K562 (cell line): Measurements from ENCODE around the gene TRMT112. TPM values are rescaled to one million over a fixed set of nuclear protein-coding genes. Genes with fewer than 3 reads are reported as not detected.

ENCODE experiments used
- BRCA1 ChIP-seq, 2 experiments: fragments of 450-650 bp in 1 of 2; sonication (generic) in 1 of 2; formaldehyde crosslinking in 1 of 2; IDR thresholded peaks; 2 replicates each; pipeline versions ENCODE4 v1.5.0 to v1.6.1; 2017 to 2020; ENCODE audit warnings: mild to moderate bottlenecking in 1 of 2, missing genetic modification reagents in 1 of 2
- DDX20 ChIP-seq: fragments of 450-650 bp; IDR thresholded peaks from 2 replicates; pipeline ENCODE4 v1.6.1; 2016; ENCODE audit warnings: missing genetic modification characterization, low read depth, mild to moderate bottlenecking, missing compliant biosample characterization, moderate library complexity
- FOXA3 ChIP-seq, 2 experiments: fragments of 450-650 bp in 1 of 2; sonication (generic) in 1 of 2; formaldehyde crosslinking; IDR thresholded peaks in 1 of 2; conservative IDR thresholded peaks in 1 of 2; 2 replicates each; pipeline versions ENCODE4 v1.4.0 to v1.8.0; 2020 to 2022; ENCODE audit warnings: mild to moderate bottlenecking in 2 of 2, missing genetic modification reagents in 1 of 2
- HDAC1 ChIP-seq, 2 experiments: fragments of 450-650 bp; IDR thresholded peaks; 2 replicates each; pipeline ENCODE4 v1.6.1; 2016 to 2017; ENCODE audit warnings: inconsistent platforms in 1 of 2, mild to moderate bottlenecking in 1 of 2, moderate library complexity in 1 of 2
- HNRNPL ChIP-seq: fragments of 200-400 bp; formaldehyde crosslinking; IDR thresholded peaks from 2 replicates; pipeline ENCODE4 v1.6.1; 2017; ENCODE audit warnings: low read depth, mild to moderate bottlenecking, low read length
- MCM3 ChIP-seq: fragments of 450-650 bp; IDR thresholded peaks from 2 replicates; pipeline ENCODE4 v1.6.1; 2016
- MEF2D ChIP-seq: conservative IDR thresholded peaks from 2 replicates; pipeline ENCODE4 v1.6.1; 2016; ENCODE audit warnings: low read depth, missing genetic modification characterization, missing compliant biosample characterization
- MIER1 ChIP-seq: fragments of 450-650 bp; IDR thresholded peaks from 2 replicates; pipeline ENCODE4 v1.6.1; 2016; ENCODE audit warnings: antibody characterized with exemption, mild to moderate bottlenecking, low read depth
- ZNF75A ChIP-seq: fragments of 450-650 bp; formaldehyde crosslinking; IDR thresholded peaks from 2 replicates; pipeline ENCODE4 v1.4.0; 2020; ENCODE audit warnings: mild to moderate bottlenecking
- ZNF830 ChIP-seq: fragments of 250-450 bp; sonication (Bioruptor Pico); IDR thresholded peaks from 2 replicates; pipeline ENCODE4 v1.5.0; 2021; ENCODE audit warnings: mild to moderate bottlenecking
- polyA plus RNA-seq, 8 experiments: library from polyadenylated mRNA; depleted of rRNA in 4 of 8; stranded (reverse) in 5 of 8; unstranded in 3 of 8; fragments of >200 nt; fragmentation: Nextera tagmentation in 2 of 8; fragmentation: Illumina TruSeq in 1 of 8; extraction: Ambion mirVana in 2 of 8; extraction: Trizol in 1 of 8; gene quantifications; 2 replicates each; pipeline versions ENCODE4 v1.2.1 to v1.2.3, GENCODE V29; 2011 to 2014; ENCODE audit warnings: inconsistent platforms in 1 of 8, missing spikeins in 1 of 8
- total RNA-seq, 7 experiments: library from RNA; depleted of rRNA in 6 of 7; stranded (reverse); fragments of >200 nt in 6 of 7; fragmentation: Illumina TruSeq in 2 of 7; extraction: Trizol in 2 of 7; gene quantifications; 2 replicates each; pipeline versions ENCODE4 v1.2.1 to v1.2.3, GENCODE V29; 2011 to 2021; ENCODE audit warnings: low replicate concordance in 1 of 7
- TF ChIP-seq, protein P1 (sequence below): fragments of 450-650 bp; IDR thresholded peaks from 2 replicates; pipeline ENCODE4 v1.6.1; 2014; ENCODE audit warnings: low read depth, mild to moderate bottlenecking, moderate library complexity, borderline replicate concordance
- TF ChIP-seq, protein P2 (sequence below): sonication (generic); formaldehyde crosslinking; IDR thresholded peaks from 2 replicates; pipeline ENCODE4 v1.4.0; 2020; ENCODE audit warnings: mild to moderate bottlenecking, missing genetic modification reagents
- TF ChIP-seq, protein P3 (sequence below): fragments of 250-450 bp; sonication (Bioruptor Pico); IDR thresholded peaks from 2 replicates; pipeline ENCODE4 v1.8.0; 2021; ENCODE audit warnings: moderate library complexity, mild to moderate bottlenecking, inconsistent platforms
- TF ChIP-seq, protein P4 (sequence below): sonication (generic); formaldehyde crosslinking; IDR thresholded peaks from 2 replicates; pipeline ENCODE4 v1.8.0; 2022; ENCODE audit warnings: mild to moderate bottlenecking, missing genetic modification reagents
- TF ChIP-seq, protein P5 (sequence below): sonication (generic); IDR thresholded peaks from 2 replicates; pipeline ENCODE4 v1.6.1; 2016
- TF ChIP-seq, protein P6 (sequence below): conservative IDR thresholded peaks from 2 replicates; pipeline ENCODE4 v1.6.1; 2011; ENCODE audit warnings: low read depth, mild to moderate bottlenecking, low read length; ENCODE audit not compliant: control insufficient read depth

TRMT112 gene
- total and polyA plus RNA-seq, 9 of the 15 experiments (the other 6 are each of a cell fraction or from before 2014, with no cell fraction given) = 162 to 444 (median 300) TPM

DNA sequence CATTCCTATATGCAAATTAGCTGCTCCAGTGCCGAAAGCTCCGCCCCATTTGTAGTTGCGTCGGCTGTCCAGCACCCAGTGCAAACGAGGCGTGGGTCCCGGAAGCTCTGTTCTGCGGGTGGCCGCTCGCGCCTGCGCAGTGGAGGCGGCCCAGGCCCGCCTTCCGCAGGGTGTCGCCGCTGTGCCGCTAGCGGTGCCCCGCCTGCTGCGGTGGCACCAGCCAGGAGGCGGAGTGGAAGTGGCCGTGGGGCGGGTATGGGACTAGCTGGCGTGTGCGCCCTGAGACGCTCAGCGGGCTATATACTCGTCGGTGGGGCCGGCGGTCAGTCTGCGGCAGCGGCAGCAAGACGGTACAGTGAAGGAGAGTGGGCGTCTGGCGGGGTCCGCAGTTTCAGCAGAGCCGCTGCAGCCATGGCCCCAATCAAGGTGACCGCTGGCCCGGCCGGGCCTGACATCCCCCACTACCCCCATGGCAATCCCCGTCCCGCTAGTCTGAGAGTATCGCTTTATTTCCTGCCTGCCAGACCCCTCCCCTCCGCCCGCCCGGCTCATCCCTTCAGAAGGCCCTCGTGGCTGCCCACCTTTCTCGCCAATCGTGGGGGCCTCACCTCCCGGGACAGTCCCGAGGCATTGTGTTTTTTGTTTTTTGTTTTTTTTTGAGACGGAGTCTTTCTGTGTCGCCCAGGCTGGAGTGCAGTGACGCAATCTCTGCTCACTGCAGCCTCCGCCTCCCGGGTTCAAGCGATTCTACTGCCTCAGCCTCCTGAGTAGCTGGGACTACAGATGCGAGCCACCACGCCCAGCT, 804 bp upstream of the TRMT112 start, which contains the start of gene PRDX5 (continued):
- no peak for TF ChIP-seq BRCA1 (IDR thresholded peaks at IDR 0.05)
- no peak for TF ChIP-seq BRCA1 (CRISPR knock-in tag; IDR thresholded peaks at IDR 0.05)
- TF ChIP-seq MIER1 = peak; percentile 70; the same call in 1 of the 2 replicates
- TF ChIP-seq, protein P1, sequence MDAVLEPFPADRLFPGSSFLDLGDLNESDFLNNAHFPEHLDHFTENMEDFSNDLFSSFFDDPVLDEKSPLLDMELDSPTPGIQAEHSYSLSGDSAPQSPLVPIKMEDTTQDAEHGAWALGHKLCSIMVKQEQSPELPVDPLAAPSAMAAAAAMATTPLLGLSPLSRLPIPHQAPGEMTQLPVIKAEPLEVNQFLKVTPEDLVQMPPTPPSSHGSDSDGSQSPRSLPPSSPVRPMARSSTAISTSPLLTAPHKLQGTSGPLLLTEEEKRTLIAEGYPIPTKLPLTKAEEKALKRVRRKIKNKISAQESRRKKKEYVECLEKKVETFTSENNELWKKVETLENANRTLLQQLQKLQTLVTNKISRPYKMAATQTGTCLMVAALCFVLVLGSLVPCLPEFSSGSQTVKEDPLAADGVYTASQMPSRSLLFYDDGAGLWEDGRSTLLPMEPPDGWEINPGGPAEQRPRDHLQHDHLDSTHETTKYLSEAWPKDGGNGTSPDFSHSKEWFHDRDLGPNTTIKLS = peak; percentile 83
- TF ChIP-seq MCM3 = no peak
- TF ChIP-seq, protein P2, sequence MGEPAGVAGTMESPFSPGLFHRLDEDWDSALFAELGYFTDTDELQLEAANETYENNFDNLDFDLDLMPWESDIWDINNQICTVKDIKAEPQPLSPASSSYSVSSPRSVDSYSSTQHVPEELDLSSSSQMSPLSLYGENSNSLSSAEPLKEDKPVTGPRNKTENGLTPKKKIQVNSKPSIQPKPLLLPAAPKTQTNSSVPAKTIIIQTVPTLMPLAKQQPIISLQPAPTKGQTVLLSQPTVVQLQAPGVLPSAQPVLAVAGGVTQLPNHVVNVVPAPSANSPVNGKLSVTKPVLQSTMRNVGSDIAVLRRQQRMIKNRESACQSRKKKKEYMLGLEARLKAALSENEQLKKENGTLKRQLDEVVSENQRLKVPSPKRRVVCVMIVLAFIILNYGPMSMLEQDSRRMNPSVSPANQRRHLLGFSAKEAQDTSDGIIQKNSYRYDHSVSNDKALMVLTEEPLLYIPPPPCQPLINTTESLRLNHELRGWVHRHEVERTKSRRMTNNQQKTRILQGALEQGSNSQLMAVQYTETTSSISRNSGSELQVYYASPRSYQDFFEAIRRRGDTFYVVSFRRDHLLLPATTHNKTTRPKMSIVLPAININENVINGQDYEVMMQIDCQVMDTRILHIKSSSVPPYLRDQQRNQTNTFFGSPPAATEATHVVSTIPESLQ (CRISPR knock-in tag) = no peak
- peak in 1 of 2 experiments; percentile 59; a peak in 2 of 4 replicates for TF ChIP-seq HDAC1 (IDR thresholded peaks at IDR 0.05)
- no peak for TF ChIP-seq ZNF75A (CRISPR knock-in tag)
- TF ChIP-seq HNRNPL = peak; percentile 99
- TF ChIP-seq, protein P3, sequence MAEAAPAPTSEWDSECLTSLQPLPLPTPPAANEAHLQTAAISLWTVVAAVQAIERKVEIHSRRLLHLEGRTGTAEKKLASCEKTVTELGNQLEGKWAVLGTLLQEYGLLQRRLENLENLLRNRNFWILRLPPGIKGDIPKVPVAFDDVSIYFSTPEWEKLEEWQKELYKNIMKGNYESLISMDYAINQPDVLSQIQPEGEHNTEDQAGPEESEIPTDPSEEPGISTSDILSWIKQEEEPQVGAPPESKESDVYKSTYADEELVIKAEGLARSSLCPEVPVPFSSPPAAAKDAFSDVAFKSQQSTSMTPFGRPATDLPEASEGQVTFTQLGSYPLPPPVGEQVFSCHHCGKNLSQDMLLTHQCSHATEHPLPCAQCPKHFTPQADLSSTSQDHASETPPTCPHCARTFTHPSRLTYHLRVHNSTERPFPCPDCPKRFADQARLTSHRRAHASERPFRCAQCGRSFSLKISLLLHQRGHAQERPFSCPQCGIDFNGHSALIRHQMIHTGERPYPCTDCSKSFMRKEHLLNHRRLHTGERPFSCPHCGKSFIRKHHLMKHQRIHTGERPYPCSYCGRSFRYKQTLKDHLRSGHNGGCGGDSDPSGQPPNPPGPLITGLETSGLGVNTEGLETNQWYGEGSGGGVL (CRISPR knock-in tag) = no peak
- TF ChIP-seq, protein P4, sequence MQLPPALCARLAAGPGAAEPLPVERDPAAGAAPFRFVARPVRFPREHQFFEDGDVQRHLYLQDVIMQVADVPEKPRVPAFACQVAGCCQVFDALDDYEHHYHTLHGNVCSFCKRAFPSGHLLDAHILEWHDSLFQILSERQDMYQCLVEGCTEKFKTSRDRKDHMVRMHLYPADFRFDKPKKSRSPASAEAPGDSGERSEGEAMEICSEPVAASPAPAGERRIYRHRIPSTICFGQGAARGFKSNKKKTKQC = no peak
- TF ChIP-seq, protein P5, sequence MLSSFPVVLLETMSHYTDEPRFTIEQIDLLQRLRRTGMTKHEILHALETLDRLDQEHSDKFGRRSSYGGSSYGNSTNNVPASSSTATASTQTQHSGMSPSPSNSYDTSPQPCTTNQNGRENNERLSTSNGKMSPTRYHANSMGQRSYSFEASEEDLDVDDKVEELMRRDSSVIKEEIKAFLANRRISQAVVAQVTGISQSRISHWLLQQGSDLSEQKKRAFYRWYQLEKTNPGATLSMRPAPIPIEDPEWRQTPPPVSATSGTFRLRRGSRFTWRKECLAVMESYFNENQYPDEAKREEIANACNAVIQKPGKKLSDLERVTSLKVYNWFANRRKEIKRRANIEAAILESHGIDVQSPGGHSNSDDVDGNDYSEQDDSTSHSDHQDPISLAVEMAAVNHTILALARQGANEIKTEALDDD = no peak
- TF ChIP-seq MEF2D (tag) = no peak; the same call in 1 of the 2 replicates
- TF ChIP-seq FOXA3 (CRISPR knock-in tag; conservative IDR thresholded peaks at IDR 0.05 in 1 of 2, IDR thresholded peaks at IDR 0.05 in 1 of 2) = peak in 1 of 2 experiments; percentile 78; a peak in 1 of 4 replicates
- peak; percentile 90; the same call in 1 of the 2 replicates for TF ChIP-seq ZNF830 (CRISPR knock-in tag)
- TF ChIP-seq DDX20 (tag) = no peak
- TF ChIP-seq, protein P6, sequence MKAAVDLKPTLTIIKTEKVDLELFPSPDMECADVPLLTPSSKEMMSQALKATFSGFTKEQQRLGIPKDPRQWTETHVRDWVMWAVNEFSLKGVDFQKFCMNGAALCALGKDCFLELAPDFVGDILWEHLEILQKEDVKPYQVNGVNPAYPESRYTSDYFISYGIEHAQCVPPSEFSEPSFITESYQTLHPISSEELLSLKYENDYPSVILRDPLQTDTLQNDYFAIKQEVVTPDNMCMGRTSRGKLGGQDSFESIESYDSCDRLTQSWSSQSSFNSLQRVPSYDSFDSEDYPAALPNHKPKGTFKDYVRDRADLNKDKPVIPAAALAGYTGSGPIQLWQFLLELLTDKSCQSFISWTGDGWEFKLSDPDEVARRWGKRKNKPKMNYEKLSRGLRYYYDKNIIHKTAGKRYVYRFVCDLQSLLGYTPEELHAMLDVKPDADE = peak; percentile 51; the same call in 1 of the 2 replicates
